HL-60/S4 (cell line): ENCODE data around the gene FKBP9.
"Not testable (repeated sequence)": the region's sequence is repeated elsewhere in the genome, so short reads cannot be mapped to it uniquely, and the experiment has no call there.

Source experiments
- in situ Hi-C: fragments of 300-500 bp; cut with MboI; formaldehyde crosslinking; loops from 2 replicates; pipeline ENCODE4 v1.14.3; 2022; ENCODE audit warnings: low sequenced_read_pairs

FKBP9 gene

GRCh38 chr7:33004104-33004616 lies 46.9 kb downstream of the FKBP9 start:
- in situ Hi-C loops, result not testable (repeated sequence)

DNA sequence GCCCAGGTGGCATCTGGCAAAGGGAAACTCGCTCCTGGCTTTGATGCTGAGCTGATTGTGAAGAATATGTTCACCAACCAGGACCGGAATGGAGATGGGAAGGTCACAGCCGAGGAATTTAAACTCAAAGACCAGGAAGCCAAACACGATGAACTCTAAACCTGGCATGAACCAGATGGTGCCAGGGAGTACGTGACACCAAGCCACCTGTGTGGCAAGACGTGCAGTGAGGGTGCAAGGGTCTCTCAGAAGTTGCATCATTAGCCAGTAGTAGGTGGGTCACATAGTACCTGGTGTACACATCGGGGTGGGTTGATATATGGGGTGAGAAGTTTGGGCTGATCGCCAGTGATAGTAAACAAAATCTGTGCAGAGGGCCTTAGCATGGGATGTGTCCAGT lies 48.0 kb downstream of the FKBP9 start:
- in situ Hi-C loops, result not testable (repeated sequence)

GRCh38 chr7:33005690-33006089 lies 48.5 kb downstream of the FKBP9 start:
- in situ Hi-C loops, result not testable (repeated sequence)

- in situ Hi-C loops, result no loop called here
Measured at GRCh38 chr7:33009734-33010133, 52.5 kb downstream of the FKBP9 start.

GRCh38 chr7:33012364-33012763 lies 55.1 kb downstream of the FKBP9 start:
- in situ Hi-C loops, result no loop called here

DNA sequence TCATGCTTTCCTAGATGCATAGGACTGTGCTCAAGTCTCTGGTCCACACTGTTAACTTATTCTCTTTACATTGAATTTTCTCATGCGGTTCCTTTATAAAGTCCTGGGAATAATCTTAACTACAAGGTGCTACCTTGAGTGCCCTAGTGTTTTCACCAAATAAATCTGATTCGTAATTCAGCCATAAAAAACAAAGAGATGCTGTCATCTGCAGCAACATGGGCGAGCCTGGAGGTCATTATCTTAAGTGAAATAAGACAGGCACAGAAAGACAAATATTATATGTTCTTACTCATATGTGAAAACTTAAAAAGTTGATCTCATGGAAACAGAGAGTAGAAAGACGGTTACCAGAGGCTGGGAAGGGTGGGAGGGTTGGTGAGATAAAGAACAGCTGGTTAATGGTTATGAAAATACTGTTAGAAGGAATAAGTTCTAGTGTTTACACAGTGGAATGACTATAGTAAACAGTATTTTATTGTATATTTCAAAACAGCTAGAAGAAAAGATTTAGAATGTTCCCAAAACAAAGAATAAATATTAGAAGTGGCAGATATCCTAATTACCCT lies 67.0 kb downstream of the FKBP9 start:
- in situ Hi-C loops, result no loop called here

- in situ Hi-C loops, result no loop called here
Measured at GRCh38 chr7:33035776-33036175, 78.5 kb downstream of the FKBP9 start.

GRCh38 chr7:33038639-33039038 lies 81.4 kb downstream of the FKBP9 start:
- in situ Hi-C loops, result no loop called here

DNA sequence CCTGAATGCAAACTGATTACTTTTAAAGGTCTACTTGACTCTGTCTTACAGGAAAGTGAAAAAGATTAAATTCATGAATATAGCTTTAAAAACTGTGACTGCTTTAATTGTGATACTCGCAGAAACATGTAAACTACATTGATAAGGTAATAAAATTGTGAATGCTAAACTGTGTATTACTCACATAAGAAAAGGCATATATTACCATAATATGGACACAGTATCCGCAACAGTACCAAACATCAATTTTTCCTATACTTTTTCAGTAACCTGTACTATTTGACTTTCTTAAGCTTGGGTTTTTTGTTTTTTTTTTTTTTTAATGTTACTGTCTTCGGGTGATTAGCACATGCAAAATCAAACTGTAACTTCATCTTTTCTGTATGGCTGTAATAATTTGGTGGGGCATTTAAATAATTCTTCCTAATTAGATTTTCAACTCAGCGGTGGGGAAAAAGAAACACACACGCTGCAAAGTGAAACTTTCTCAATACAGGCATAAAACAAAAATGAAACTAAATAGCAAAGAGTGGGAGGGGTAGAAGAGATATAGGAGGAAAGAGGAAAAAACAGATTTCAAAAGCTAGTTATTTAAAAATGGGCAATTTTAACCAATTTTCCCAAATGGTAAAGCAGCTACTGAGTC lies 82.1 kb downstream of the FKBP9 start:
- in situ Hi-C loops, result no loop called here

DNA sequence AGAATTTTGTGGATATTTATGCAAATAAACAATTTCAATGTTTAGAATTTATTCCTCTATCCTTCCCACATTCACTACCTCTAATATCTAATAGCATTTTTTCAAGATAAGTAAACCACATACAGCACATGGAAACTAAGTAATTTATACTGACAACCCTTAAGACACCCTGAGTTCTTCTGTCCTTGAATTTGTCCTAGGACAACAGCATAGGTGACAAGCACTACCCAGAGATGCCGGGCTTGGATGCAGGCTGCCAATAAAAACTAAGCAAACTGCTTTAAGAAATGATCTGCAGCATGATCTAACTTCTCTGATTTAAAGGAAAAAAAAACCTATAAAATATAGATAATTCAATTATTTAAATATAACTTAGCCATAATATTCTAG lies 82.7 kb downstream of the FKBP9 start:
- in situ Hi-C loops, result no loop called here

- in situ Hi-C loops, result no loop called here
Measured at GRCh38 chr7:33040803-33041516, 83.7 kb downstream of the FKBP9 start.

GRCh38 chr7:33041631-33042428 lies 84.6 kb downstream of the FKBP9 start:
- in situ Hi-C loops, result no loop called here

- in situ Hi-C loops, result no loop called here
Measured at GRCh38 chr7:33043501-33044400, 86.5 kb downstream of the FKBP9 start.

DNA sequence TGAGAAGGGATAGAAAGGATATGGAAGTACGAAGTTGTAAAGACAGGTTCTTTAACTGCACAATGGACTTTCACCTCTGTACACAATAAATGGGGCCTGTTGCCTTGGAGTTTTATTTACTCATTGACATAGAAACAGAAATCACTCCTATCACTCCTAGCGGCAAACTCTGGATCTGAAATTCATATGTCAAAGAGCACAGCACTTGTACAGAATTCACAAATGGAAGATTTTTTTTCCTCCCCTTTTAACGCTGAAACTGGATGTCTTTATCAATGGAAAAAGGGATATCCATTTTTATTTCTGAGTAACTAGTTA lies 87.1 kb downstream of the FKBP9 start:
- in situ Hi-C loops, result no loop called here

- in situ Hi-C loops, result no loop called here
Measured at GRCh38 chr7:33044986-33045385, 87.7 kb downstream of the FKBP9 start.

- in situ Hi-C loops, result no loop called here
Measured at GRCh38 chr7:33048257-33048656, 91.0 kb downstream of the FKBP9 start.

DNA sequence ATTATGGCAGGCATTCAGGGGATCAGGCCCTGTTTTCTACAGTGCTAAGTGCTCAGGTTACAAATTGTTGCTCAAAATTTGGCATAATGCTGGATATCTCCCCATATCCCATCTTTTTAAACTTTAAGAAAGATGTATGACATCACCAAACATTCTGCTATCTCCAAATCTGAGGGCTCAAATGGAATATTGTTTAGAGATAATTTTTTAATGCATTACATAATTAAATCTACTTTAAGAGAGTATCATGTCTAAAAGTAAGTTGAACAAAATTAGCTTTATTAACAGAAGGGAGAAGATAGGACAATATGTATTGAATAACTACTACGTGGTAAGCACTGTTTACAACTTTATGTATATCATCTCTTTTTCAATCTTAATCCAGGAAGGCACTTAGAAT lies 91.5 kb downstream of the FKBP9 start:
- in situ Hi-C loops, result no loop called here

DNA sequence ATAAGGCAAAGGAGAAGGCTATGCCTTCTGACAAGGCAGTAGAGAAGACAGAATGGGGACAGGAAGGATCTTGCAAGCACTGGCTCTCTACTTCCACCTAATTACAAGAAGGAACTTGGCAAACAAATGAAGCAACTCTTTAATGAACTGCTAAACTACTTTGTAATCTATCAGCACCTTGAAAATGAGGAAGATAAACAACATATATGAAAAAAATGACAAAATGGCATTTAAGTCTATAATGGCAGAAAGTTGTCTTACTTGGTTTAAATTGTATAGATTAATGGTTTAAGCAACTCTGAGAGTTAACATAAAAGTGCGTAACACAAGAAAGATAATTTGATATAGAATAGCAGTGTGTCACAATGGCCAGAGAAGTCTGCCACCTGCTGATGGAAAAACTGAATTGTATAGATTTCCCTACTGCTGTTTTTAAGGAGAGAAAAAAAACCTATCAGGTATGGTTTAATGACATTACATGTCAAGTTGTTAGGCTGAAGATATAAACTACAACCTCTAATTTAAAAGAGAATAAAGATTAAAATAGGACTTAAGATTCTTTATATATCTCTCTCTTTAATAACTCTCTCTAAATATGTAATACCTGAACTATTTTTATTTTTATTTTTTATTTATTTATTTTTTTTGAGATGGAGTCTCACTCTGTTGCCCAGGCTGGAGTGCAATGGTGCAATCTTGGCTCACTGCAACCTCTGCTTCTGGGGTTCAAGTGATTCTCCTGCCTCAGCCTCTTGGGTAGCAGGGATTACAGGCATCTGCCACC lies 93.5 kb downstream of the FKBP9 start:
- in situ Hi-C loops, result no loop called here

DNA sequence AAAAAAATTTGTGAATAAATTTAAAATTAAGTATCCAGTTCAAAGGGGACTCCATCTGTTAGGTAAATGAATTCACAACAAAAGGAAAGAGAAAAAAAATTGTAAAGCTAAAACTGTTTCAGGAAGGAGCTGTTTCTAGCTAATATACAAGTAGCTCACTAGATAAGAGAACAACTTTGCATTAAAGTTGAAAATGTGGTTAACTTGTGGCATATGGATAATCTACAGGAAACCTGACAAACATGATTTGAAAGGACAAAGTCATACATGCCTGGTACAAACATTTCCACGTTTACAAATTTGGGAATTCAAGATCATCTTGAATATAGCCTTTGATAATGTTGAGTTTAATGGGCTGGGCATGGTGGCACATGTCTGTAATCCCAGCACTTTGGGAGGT lies 96.5 kb downstream of the FKBP9 start:
- in situ Hi-C loops, result no loop called here
